EH (cell line): ENCODE results near the gene PSAPL1.
"Not testable (repeated sequence)": the region's sequence is repeated elsewhere in the genome, so short reads cannot be mapped to it uniquely, and the experiment has no call there.

Experiments
- DNase-seq: peaks from one replicate; pipeline ENCODE4 v3.0.0-alpha.2; 2015; ENCODE audit warnings: low read depth

The PSAPL1 gene

GRCh38 chr4:7458477-7458876, 23.7 kb upstream of the PSAPL1 start:
- DNase-seq = no peak

GRCh38 chr4:7458066-7458425, 23.3 kb upstream of the PSAPL1 start:
- no peak for DNase-seq

DNA sequence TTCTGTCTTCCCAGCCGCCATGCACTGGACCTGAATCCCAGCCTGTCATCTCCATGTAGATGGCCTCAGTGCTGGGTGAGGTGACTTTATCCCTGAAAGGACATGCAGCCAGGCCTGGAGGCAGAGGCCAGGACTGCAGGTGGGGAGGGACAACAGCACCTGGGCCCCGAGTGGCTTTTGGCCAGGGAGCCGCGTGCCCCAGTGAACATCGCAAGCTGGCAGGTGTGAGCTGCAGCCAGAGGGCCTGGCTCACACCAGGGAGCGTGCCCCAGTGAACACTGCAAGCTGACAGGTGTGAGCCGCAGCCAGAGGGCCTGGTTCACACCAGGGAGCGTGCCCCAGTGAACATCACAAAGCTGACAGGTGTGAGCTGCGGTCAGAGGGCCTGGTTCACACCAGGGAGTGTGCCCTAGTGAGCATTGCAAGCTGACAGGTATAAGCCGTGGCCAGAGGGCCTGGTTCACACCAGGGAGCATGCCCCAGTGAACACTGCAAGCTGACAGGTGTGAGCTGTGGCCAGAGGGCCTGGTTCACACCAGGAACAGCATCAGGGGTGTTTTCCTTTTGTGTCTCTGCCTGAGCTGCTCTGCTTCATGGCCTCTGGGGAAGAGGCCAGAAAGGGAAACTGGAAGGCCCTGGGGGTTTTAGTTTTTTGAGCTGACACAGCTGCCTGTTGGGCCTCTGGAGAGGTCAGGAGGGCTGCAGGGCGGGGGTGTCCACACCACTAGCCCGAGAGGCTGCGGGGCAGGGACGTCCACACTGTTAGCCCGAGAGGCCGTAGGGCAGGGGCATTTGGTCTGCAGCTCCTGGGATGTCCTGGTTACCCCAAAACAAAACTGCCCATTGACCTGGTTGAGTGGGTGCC, 22.7 kb upstream of the PSAPL1 start:
- DNase-seq = no peak

DNA sequence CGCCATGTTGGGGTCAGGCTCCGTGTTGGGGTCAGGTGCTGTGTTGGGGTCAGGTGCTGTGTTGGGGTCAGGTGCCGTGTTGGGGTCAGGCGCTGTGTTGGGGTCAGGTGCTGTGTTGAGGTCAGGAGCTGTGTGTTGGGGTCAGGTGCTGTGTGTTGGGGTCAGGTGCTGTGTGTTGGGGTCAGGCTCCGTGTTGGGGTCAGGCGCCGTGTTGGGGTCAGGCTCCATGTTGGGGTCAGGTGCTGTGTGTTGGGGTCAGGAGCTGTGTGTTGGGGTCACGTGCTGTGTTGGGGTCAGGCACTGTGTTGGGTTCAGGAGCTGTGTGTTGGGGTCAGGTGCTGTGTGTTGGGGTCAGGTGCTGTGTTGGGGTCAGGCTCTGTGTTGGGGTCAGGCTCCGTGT, 18.1 kb upstream of the PSAPL1 start:
- not testable (repeated sequence) for DNase-seq

- DNase-seq = no peak
These were observed 17.1 kb upstream of the PSAPL1 start for GRCh38 chr4:7451800-7452199.

DNA sequence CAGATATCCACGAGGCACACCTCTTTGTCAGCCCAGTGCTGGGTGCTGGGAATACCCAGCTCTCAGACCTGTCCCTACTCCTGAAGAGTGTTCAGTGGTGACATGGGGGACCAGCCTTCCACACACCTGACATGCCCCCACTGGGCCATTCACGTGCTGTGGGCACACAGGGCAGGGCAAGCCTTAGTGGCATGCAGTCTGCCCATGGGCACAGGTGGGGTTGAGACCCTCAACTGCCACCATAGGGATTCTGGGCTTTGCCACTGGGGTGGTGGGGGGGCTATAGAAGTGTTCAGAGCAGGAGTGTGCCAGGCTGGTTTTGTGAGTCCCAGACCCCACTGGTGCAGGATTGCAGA, 16.7 kb upstream of the PSAPL1 start:
- DNase-seq = no peak

DNA sequence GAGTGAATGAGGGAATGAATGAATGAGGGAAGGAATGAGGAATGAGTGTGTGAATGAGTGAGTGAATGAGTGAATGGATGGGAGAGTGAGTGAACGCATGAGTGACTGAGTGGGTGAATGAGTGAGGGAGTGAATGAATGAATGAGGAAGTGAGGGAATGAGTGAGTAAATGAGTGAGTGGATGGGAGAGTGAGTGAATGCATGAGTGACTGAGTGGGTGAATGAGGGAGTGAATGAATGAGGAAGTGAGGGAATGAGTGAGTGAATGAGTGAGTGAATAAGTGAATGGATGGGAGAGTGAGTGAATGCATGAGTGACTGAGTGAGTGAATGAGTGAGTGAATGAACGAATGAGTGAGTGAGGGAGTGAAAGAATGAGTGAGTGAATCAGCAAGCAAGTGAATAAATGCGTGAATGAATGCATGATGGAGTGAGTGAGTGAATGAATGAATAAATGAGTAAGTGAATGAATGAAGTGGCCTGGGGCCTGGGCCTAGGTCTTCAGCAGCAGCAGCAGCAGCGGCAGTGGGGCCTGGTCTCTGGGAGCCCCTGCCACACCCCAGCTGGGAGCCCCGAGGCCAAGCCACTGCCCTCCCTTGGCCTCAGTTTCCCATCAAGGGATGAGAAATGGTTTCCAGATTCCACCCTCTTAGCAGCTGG, 16.2 kb upstream of the PSAPL1 start:
- no peak for DNase-seq

GRCh38 chr4:7448036-7448435, 13.3 kb upstream of the PSAPL1 start:
- no peak for DNase-seq

- DNase-seq = no peak
These were observed 12.5 kb upstream of the PSAPL1 start for GRCh38 chr4:7447236-7447635.

- DNase-seq = no peak
These were observed 10.0 kb upstream of the PSAPL1 start for GRCh38 chr4:7444731-7445130.

GRCh38 chr4:7444314-7444713, 9.6 kb upstream of the PSAPL1 start:
- DNase-seq = no peak

GRCh38 chr4:7442574-7443162, 7.9 kb upstream of the PSAPL1 start:
- DNase-seq = no peak

DNA sequence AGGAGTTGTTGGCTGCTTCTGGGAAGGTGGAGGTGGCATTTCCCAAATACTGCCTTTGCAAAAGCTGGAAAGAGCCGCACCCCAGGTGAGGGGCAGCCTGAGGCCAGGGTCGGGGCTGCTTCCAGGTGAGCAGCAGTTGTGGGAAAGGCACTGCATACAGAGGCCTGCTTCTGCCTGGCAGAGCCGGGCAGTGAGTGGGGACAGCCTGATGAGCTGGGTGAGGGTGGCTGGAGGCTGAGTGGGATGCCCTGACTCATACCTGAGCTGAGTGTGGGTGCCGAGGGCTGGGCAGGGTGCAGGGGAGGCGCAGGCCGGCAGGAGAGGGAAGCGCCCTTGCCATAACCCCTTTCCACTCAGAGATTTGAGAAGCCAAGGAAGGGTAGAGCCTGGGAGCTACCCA, 6.5 kb upstream of the PSAPL1 start:
- no peak for DNase-seq

DNA sequence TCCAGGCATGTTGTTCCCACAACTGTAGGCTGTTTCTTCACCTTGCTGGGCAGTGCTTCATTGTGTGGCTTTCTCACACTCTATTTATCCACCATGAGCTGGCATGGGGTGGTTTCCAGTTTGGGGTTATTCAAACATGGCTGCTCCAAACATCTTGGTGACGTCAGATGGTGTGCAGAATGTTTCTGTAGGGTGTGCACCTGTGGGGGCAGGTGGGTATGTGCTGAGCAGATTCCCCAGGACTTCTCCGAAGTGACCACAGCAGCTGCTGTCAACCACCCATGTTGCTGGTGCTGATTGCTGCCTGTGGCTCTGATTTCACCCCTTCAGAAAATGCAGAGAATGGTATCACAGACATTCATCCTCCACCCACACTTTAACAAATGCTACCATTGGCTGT, 5.0 kb upstream of the PSAPL1 start:
- no peak for DNase-seq

DNA sequence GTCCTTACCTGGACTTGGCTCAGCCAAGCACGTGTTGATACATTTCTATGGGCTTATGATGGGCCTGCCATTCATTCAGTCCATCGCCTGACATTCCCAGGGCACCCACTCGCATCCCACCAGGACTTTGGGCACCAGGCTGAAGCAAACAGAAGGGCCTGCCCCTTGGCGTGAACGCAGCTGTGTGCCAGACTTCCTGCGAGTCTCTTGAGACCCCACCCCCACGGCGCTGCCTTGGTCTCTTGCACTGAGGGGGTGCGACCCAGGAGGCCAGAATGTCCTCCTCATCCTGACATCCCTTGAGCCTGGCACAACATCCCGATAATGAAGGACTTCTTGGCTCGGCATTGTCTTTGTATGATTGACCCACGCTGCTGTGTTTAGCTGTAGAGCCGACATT, 1.5 kb upstream of the PSAPL1 start:
- DNase-seq = no peak

DNA sequence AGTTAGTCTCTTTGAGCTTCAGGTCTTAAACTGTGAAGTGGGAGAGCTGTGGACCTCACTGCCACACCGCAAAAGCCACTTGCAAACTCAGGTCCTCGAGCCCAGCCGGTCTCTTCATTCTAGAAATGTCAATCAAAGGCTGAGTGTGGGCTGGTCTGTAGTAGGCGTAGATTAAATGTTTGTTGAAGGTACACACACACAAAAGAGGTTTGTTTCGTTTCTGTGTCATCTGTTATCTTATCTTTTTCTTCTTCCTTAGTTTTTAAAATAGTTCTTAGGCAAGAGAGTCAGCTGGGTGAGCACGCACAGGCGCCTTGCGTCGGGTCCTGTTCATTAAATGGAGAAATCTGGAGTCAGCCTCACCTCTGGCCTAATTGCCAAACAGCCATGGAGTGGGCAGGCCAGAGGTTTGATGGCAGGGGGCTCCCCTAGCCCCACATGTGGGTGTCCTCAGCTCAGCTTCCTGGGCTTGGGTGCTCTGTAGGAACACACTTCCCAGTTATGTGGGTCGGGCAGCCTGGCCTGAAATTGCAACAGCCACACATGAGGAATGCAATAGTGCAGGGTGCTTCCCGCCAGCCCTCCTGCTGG, 836 bp upstream of the PSAPL1 start:
- DNase-seq = no peak

DNA sequence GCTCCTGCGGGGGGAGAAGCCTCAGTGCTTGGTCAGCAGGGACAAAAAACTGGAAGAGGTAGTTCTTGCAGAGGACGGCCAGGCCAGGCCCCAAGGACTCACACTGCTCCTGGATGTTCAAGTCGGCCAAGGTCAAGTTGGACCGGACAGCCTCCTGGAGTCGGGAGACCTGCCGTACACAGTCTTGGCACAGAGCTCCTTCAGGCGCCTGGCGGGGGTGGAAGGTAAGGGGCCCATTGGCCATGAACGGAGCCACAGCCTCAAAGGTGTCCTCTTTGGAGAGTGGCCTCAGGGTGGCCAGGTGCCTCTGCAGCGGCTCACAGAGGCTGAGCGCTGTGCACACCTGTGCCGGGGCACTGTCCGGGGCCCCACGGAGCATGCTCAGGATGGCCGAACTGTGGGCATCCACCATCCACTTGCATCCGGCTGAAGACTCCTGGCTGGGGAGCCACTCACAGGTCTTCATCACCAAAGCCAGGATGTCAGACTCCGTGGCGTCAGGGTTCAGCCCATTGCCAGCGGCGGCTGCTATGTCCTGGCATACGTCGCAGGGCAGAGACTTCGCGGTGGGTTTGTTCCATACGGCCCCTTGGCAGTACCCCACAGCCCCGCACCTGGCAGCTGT, 477 bp downstream of the PSAPL1 start:
- DNase-seq = no peak

GRCh38 chr4:7433376-7434140, 1.2 kb downstream of the PSAPL1 start:
- DNase-seq = no peak

GRCh38 chr4:7432531-7433375, 2.0 kb downstream of the PSAPL1 start:
- no peak for DNase-seq

DNA sequence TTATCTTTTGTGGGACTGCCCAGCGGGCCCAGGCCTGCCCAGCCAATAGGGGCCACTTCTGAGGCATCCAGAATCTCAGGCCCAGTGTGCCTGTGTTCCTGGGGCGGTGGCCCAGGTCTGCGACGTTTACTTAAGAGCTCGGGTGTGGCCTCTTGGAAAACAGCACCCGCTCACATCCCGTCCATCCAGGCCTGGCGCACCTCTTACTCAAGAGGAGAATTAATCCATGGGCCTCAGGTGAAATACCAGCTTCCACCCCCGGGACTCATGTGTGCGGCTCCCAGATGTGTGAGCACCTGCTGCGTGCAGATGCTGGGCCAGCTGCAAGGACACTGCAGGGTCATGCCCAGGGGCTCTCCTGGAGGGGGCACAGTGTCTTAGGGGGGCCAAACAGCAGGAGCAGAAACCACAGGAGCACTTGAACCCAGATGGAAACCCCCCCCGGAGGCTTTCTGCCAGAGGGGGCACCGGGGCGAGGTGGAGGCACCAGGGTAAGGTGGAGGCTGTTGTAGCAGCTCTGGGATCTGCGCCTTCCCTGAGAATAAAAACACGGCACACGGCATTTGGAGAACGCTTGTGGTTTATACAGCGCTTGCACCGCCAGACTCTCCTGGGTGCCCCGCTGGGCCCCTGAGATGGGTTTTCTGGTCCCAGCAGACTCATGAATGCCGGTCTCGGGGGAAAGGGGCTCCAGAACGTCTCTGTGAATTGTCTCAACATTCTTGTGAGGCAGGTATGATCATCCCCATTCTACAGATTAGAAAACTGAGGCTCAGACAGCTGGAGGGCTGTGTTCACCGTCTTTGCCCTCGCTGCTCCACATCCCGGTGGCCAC, 2.8 kb downstream of the PSAPL1 start:
- no peak for DNase-seq
